IMR-90 (cell line): Measurements from ENCODE around the gene SEMA3E. TPM values are rescaled to one million over a fixed set of nuclear protein-coding genes. Genes with fewer than 3 reads are reported as not detected.

Source experiments
- ATAC-seq: fragments of 200-7000 bp; cut with Tn5 transposase; 2 replicates; pipeline ENCODE4 v1.9.1; 2020; ENCODE audit warnings: low read depth, mild to moderate bottlenecking, moderate library complexity
- BruUV-seq: library from RNA; stranded (reverse); fragments of 400-500 nt; replicated peaks from 2 replicates; lab custom pipeline; 2021; lab: Mats Ljungman, UMichigan
- CTCF ChIA-PET: fragments of 300-600 bp; formaldehyde crosslinking; extraction: SDS; loops from one replicate; lab custom pipeline; 2021; ENCODE audit warnings: antibody characterized with exemption; lab: Yijun Ruan, JAX
- POLR2A ChIA-PET: fragments of 300-600 bp; sonication (Branson Sonifier 250); formaldehyde crosslinking; loops from one replicate; lab custom pipeline; 2022; ENCODE audit warnings: antibody characterized with exemption; ENCODE audit not compliant: unreplicated experiment; lab: Charles Lee
- DNase-seq: peaks from one replicate; pipeline ENCODE4 v3.0.0; 2013
- H2AFZ ChIP-seq: replicated peaks from 2 replicates; pipeline ENCODE3; 2013; ENCODE audit warnings: low read length, mild to moderate bottlenecking; ENCODE audit not compliant: poor library complexity
- H2AK5ac ChIP-seq: 2 replicates; pipeline ENCODE4 v1.6.1; 2013; ENCODE audit warnings: low read depth, low read length, inconsistent platforms
- H2AK9ac ChIP-seq: replicated peaks from 2 replicates; pipeline ENCODE3; 2013; ENCODE audit warnings: mild to moderate bottlenecking, low read depth, low read length, moderate library complexity; ENCODE audit not compliant: poor library complexity
- H2BK120ac ChIP-seq: 2 replicates; pipeline ENCODE4 v1.6.1; 2013; ENCODE audit warnings: low read depth, low read length, inconsistent platforms
- H2BK15ac ChIP-seq: 3 replicates; pipeline ENCODE4 v1.6.1; 2013; ENCODE audit warnings: low read depth, low read length, inconsistent platforms
- H2BK20ac ChIP-seq: 2 replicates; pipeline ENCODE4 v1.6.1; 2013; ENCODE audit warnings: low read depth, mild to moderate bottlenecking, inconsistent platforms, low read length, moderate library complexity
- H2BK5ac ChIP-seq: 2 replicates; pipeline ENCODE4 v1.6.1; 2013; ENCODE audit warnings: mild to moderate bottlenecking, low read depth, low read length, inconsistent platforms; ENCODE audit not compliant: poor library complexity, severe bottlenecking
- H3K14ac ChIP-seq: replicated peaks from 2 replicates; pipeline ENCODE4 v1.6.1; 2013; ENCODE audit warnings: low read depth, low read length, inconsistent platforms
- H3K18ac ChIP-seq: 2 replicates; pipeline ENCODE4 v1.6.1; 2013; ENCODE audit warnings: low read depth, low read length, control low read depth
- H3K23ac ChIP-seq: 2 replicates; pipeline ENCODE4 v1.6.1; 2013; ENCODE audit warnings: low read depth, low read length, inconsistent platforms
- H3K27ac ChIP-seq: 2 replicates; pipeline ENCODE4 v1.5.1; 2013; ENCODE audit warnings: mild to moderate bottlenecking, control low read depth, low read length; ENCODE audit not compliant: insufficient read depth
- H3K27me3 ChIP-seq: 2 replicates; pipeline ENCODE4 v1.6.1; 2013; ENCODE audit warnings: low read length; ENCODE audit not compliant: control insufficient read depth, insufficient read depth
- H3K36me3 ChIP-seq: 2 replicates; pipeline ENCODE4 v1.6.1; 2013; ENCODE audit warnings: low read length, mixed read lengths; ENCODE audit not compliant: control insufficient read depth, insufficient read depth
- H3K4ac ChIP-seq: 2 replicates; pipeline ENCODE4 v1.6.1; 2013; ENCODE audit warnings: low read depth, low read length, inconsistent platforms
- H3K4me1 ChIP-seq: 2 replicates; pipeline ENCODE4 v1.6.1; 2013; ENCODE audit warnings: low read length, mixed read lengths; ENCODE audit not compliant: control insufficient read depth, insufficient read depth
- H3K4me2 ChIP-seq: 2 replicates; pipeline ENCODE4 v1.6.1; 2013; ENCODE audit warnings: low read depth, mild to moderate bottlenecking, control low read depth, low read length, moderate library complexity
- H3K4me3 ChIP-seq: 2 replicates; pipeline ENCODE4 v1.5.1; 2013; ENCODE audit warnings: low read depth, mild to moderate bottlenecking, control low read depth, low read length, moderate library complexity; ENCODE audit not compliant: insufficient read depth
- H3K56ac ChIP-seq: 2 replicates; pipeline ENCODE4 v1.6.1; 2013; ENCODE audit warnings: low read length, inconsistent platforms; ENCODE audit not compliant: insufficient read depth; ENCODE audit errors: extremely low read depth
- H3K79me1 ChIP-seq, 2 experiments: 2 replicates each; pipeline ENCODE4 v1.6.1; 2013; ENCODE audit warnings: low read length in 2 of 2, inconsistent platforms in 1 of 2, low read depth in 1 of 2
- H3K9ac ChIP-seq: 2 replicates; pipeline ENCODE4 v1.6.1; 2013; ENCODE audit warnings: low read depth, low read length, control low read depth
- H3K9me1 ChIP-seq: 2 replicates; pipeline ENCODE4 v1.6.1; 2013; ENCODE audit warnings: low read length, inconsistent platforms; ENCODE audit not compliant: insufficient read depth
- H3K9me3 ChIP-seq: 2 replicates; pipeline ENCODE4 v1.6.1; 2013; ENCODE audit warnings: low read length; ENCODE audit not compliant: control insufficient read depth, insufficient read depth
- H4K20me1 ChIP-seq: 2 replicates; pipeline ENCODE4 v1.6.1; 2013; ENCODE audit warnings: low read length, inconsistent platforms; ENCODE audit not compliant: insufficient read depth
- H4K5ac ChIP-seq: 2 replicates; pipeline ENCODE4 v1.6.1; 2013; ENCODE audit warnings: mild to moderate bottlenecking, low read depth, low read length, control low read depth
- H4K8ac ChIP-seq, 2 experiments: 2 replicates each; pipeline ENCODE4 v1.6.1; 2013; ENCODE audit warnings: low read depth in 2 of 2, low read length in 2 of 2, control low read depth in 1 of 2, inconsistent platforms in 1 of 2
- H4K91ac ChIP-seq: 2 replicates; pipeline ENCODE4 v1.6.1; 2013; ENCODE audit warnings: low read depth, low read length, inconsistent platforms; ENCODE audit not compliant: insufficient read depth
- CEBPB ChIP-seq: IDR thresholded peaks from 2 replicates; pipeline ENCODE4 v1.6.1; 2012; ENCODE audit warnings: low read depth, low read length, improper control_type of control experiment
- NFE2L2 ChIP-seq: fragments of 150-350 bp; IDR thresholded peaks from 2 replicates; pipeline ENCODE4 v1.6.1; 2016; ENCODE audit warnings: low read depth, mild to moderate bottlenecking, low read length
- RCOR1 ChIP-seq: IDR thresholded peaks from 2 replicates; pipeline ENCODE4 v1.6.1; 2012; ENCODE audit warnings: mild to moderate bottlenecking, low read length, improper control_type of control experiment; ENCODE audit not compliant: insufficient replicate concordance
- WGBS, 2 experiments: methylation state at CpG; one replicate each; pipeline versions ENCODE4 v1.1.5 to v1.1.7; 2013; ENCODE audit warnings: missing lambda C conversion rate in 2 of 2; ENCODE audit not compliant: insufficient read length in 1 of 2; ENCODE audit errors: extremely low coverage in 2 of 2; 5-methylcytosine and 5-hydroxymethylcytosine counted together
- dilution Hi-C: fragments of 300-500 bp; cut with HindIII; formaldehyde crosslinking; loops from one replicate; pipeline ENCODE4 v1.14.3; 2018; ENCODE audit warnings: low sequenced_read_pairs; ENCODE audit not compliant: unreplicated experiment
- in situ Hi-C: fragments of 300-500 bp; cut with MboI; formaldehyde crosslinking; loops from 3 replicates; pipeline ENCODE4 v1.14.3; 2019; ENCODE audit warnings: low sequenced_read_pairs, inconsistent platforms, mixed read lengths
- intact Hi-C: fragments of 100-400 bp; cut with micrococcal nuclease; formaldehyde crosslinking; loops from 2 replicates; pipeline ENCODE4 v1.10.0; 2022
- polyA plus RNA-seq, 3 experiments: library from polyadenylated mRNA; depleted of rRNA; stranded (reverse); fragments of >200 nt; gene quantifications; 2 replicates each; pipeline ENCODE4 v1.2.3, GENCODE V29; 2012; ENCODE audit warnings: low replicate concordance in 1 of 3
- total RNA-seq: library from RNA; depleted of rRNA; stranded (reverse); fragments of >200 nt; gene quantifications from 2 replicates; pipeline ENCODE4 v1.2.3, GENCODE V29; 2012
- TF ChIP-seq, protein P1 (sequence below): fragments of 150-350 bp; IDR thresholded peaks from 2 replicates; pipeline ENCODE4 v1.6.1; 2016; ENCODE audit warnings: low read depth, mild to moderate bottlenecking, low read length, moderate library complexity, borderline replicate concordance

SEMA3E gene
- total and polyA plus RNA-seq, 2 of the 4 experiments (the other 2 are of a cell fraction), result 0.31 to 0.72 TPM

DNA sequence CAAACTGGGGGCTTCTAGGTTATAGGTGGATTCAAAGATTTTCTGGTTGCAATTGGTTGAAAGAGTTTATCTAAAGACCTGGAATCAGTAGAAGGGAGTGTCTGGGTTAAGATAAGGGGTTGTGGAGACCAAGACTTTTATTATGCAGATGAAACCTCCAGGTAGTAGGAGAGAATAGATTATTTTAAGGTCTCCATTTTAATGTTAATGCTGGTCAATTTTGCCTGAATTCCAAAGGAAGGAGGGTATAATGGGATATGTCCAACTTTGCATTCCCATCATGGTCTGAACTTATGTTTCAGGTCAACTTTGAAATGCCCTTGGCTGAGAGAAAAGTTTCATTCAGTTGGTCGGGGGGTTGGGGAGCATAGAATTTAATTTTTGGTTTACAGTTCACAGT is 44.3 kb upstream of the SEMA3E start:
- TF ChIP-seq NFE2L2 (no peak), CEBPB (no peak), RCOR1 (no peak)
- TF ChIP-seq, protein P1, sequence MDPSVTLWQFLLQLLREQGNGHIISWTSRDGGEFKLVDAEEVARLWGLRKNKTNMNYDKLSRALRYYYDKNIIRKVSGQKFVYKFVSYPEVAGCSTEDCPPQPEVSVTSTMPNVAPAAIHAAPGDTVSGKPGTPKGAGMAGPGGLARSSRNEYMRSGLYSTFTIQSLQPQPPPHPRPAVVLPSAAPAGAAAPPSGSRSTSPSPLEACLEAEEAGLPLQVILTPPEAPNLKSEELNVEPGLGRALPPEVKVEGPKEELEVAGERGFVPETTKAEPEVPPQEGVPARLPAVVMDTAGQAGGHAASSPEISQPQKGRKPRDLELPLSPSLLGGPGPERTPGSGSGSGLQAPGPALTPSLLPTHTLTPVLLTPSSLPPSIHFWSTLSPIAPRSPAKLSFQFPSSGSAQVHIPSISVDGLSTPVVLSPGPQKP, result no peak
- Histone ChIP-seq H4K20me1 (no peaks in the 10 kb centered on the region), H3K4me1 (no peaks in the 10 kb centered on the region), H4K8ac (no peak overlapping the region), H3K9me1 (no peaks in the 10 kb centered on the region), H3K4me3 (no peak overlapping the region), H3K56ac (no peak overlapping the region), H3K14ac (no peak overlapping the region), H2AK5ac (no peak overlapping the region), H3K27ac (no peak overlapping the region), H3K4me2 (no peak overlapping the region), H2AK9ac (no peak overlapping the region), H3K4ac (no peak overlapping the region), H3K23ac (no peak overlapping the region), H4K91ac (no peak overlapping the region), H2BK120ac (no peak overlapping the region), H4K5ac (no peak overlapping the region), H3K36me3 (no peaks in the 10 kb centered on the region), H3K18ac (no peak overlapping the region), H3K9me3 (no peaks in the 10 kb centered on the region), H2AFZ (no peak overlapping the region), H3K79me1 (no peaks in the 10 kb centered on the region), H3K27me3 (no peaks in the 10 kb centered on the region), H2BK5ac (no peak overlapping the region), H2BK20ac (no peak overlapping the region), H2BK15ac (no peak overlapping the region), H3K9ac (no peak overlapping the region)
- intact Hi-C loops, result no loop called here
- CTCF ChIA-PET, result no interaction called here
- ATAC-seq (no peak), DNase-seq (no peak)
- no TSS peak for BruUV-seq
- POLR2A ChIA-PET, result no interaction called here
- dilution Hi-C loops, result no loop called here
- WGBS, 2 experiments, result 100% methylated on average over 1 of the region's 1 CpG; no CpG with 5 or more reads in 1 of the 2 experiments
- in situ Hi-C loops, result no loop called here
